Dermis blood vessel endothelial cell (primary cell): ENCODE measurements around the gene SPI1. TPM values are rescaled to one million over a fixed set of nuclear protein-coding genes. Genes with fewer than 3 reads are reported as not detected.
"Not testable (repeated sequence)": the region's sequence is repeated elsewhere in the genome, so short reads cannot be mapped to it uniquely, and the experiment has no call there.

Experiments used
- DNase-seq: peaks from one replicate; pipeline ENCODE4 v3.0.0; 2010
- total RNA-seq: library from RNA; depleted of rRNA; stranded (reverse); fragments of >200 nt; gene quantifications from 2 replicates; pipeline ENCODE4 v1.2.3, GENCODE V29; 2014

SPI1 gene
- total RNA-seq, 1 donor from 2014 or later = not detected

DNA sequence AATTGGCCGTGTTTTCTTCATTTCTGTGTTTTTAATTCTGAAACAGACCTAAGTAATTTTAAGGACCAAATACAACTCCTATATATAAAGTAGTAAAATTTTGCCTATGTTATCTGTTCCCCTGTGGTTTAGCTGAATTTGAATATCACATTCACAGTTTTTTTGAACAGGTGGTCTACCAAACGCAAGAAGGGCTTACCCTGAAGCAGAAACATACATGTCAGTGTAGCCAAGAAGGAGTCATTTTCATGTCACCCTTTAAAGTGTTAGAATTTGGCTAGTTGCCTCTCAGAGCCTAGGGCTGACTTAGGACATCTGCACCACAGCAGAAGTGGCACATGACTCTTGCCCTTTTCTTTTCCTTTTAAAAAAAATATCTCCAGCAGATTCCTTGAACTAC, 60.2 kb downstream of the SPI1 start:
- DNase-seq = no peak

DNA sequence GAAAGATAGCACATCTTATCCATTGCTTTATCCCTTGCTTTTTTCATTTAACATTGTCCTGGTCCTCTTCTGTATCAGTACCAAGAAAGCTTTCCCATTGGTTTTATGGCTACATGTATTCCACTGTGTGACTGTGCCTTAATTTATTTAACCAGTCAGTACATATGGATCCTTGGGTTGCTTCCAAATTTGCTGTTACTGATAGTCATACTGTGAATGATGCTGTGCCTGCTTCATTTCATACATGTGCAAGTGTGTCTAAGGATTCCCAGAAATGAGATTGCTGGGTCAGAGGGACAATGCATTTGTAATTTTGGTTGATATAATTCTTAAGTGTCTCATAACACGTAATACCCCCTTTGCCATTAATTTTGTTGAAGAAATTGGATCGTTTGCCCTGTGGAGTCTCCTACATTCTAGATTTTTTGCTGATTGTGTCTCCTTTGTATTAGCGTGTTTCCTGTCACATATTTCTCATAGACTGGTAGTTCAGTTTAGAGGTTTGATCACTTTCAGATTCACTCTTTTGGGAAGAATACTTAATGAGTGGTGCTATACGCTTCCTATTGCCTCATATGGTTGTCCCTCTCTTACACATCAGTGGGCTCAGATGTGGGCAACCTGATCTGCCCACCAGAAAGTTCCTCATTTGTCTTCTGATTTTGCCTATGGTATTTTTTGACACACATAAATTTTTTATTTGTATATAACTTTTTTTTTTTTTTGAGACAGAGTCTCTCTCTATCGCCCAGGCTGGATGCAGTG, 61.1 kb downstream of the SPI1 start:
- DNase-seq = no peak

DNA sequence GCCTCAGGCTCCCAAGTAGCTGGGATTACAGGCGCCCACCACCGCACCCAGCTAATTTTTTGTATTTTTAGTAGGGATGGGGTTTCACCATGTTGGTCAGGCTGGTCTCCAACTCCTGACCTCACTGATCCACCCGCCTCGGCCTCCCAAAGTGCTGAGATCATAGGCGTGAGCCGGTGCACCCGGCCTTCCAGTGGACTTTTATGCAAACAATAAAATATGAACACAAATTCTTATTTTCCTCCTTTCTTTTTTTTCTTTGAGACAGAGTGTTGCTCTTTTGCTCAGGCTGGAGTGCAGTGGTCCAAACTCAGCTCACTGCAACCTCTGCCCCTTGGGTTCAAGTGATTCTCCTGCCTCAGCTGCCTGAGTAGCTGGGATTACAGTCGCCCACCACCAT, 61.8 kb downstream of the SPI1 start:
- not testable (repeated sequence) for DNase-seq

DNA sequence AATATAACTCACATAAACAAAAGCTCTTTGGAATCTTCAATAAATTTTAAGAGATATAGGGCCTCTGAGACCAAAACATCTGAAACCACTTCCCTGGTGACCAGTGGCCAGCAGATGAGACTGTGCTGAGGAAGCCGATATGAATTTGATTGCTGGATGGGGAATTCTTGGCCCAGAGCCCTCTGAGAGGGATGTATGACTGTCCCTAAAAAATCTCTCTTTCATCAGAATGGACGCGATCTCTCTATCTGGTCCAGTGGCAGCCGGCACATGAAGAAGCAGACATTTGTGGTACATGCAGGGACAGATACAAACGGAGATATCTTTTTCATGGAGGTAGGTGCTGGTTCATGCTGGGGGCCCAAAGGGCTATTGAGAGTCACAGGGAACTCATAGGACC, 63.4 kb downstream of the SPI1 start:
- no peak for DNase-seq

DNA sequence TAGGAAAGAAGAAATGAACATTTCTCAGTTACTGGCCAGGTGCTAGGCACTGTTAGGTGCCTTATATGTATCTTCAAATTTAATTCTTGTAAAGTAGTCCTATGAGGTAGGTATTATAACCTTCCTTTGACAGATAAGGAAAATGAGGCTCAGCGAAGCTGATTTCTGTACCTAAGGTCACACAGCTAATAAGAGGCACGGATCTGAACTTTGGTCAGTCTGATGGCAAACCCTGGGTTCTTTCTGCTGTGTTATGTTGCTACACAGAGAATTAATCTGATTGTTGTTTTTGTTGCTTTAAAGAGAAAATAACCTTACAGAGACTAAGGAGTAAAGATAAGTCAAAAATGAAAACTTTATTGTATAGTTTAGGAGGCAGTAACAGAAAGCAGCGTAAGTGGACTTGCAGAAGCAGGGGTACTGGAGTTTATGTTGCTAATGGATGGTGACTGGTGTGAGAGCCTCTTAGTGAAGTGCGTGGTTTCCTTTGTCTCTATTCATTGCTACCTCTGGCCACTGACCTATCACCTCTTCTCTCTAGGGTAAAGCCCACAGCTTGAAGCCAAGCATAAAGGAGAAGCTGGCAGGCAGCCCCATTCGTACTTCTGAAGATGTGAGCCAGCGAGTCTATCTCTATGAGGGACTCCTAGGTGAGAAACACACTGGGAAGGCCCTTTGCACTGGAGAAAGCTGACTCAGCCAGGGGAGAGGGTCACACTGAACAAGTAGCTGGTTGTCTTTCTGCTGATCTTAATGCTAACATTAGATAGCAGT, 70.1 kb downstream of the SPI1 start:
- DNase-seq = no peak

DNA sequence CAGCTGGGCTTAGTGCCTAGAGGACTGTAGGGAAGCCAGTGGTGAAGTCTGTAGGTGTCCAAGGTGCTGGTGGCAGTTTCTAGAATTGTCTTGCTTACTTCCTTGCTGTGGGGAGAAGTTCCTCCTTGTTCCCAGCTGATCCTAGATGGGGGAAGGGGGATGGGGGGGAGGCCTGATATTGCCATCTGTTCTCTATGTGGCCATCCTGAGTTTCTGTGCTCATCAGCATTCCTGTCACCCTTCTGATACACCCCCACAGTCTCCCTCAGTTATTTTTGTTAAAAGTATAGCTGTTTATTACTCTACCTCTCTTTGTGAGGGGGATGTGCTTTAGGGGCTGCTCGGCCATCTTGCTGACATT, 71.9 kb downstream of the SPI1 start:
- DNase-seq = no peak

DNA sequence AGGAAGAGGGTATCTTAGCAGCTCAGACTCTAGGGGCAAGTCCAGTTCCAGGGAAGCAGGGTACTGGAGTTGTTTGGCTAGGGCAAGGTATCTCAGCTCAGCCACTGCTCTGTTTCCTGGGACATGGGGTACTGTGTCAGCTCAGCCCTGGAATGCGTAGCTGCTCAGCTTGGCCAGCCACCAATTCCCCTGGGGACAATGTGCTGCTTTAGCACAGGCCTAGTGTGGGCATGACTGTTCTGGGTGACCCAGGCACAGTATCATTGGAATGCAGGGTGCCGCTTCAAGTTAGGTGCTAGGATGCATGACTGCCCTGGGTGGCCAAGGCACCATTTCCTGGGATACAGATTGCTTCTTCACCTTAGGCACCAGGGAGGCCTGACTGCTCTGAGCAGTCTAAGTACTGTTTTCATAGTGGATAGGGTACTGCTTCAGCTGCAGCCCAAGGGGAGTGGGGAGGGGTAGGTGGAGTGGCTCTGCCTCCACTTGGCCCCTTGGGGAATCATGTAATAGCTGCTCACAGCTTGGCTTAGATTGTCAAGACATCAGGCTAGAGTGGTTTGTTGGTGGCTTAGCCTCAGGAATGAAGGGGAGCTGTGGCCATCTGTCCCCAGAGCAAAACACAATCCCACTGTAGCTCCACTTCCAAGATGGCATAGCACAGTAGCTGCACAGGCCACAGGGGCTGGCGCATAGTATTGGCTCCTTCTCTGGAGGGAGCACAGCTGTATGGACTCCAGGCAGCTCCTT, 72.4 kb downstream of the SPI1 start:
- DNase-seq = no peak

Other genes with a start within 250 kb of the SPI1 start
- 132 and 177 TPM in 2 replicates for gene ARFGAP2, start 201.7 kb downstream of the SPI1 start, total RNA-seq
- gene PACSIN3, start 192.1 kb downstream of the SPI1 start, total RNA-seq = 16.7 and 23.2 TPM in 2 replicates
- 59.2 and 71.9 TPM in 2 replicates for gene DDB2, start 163.6 kb downstream of the SPI1 start, total RNA-seq
- 52.6 and 64.2 TPM in 2 replicates for gene ACP2, start 129.7 kb downstream of the SPI1 start, total RNA-seq
- gene NR1H3, start 120.6 kb downstream of the SPI1 start, total RNA-seq = 34.7 and 36.6 TPM in 2 replicates
- 29.8 and 33.6 TPM in 2 replicates for gene MADD, start 108.4 kb downstream of the SPI1 start, total RNA-seq
- not detected in 2 replicates for gene MYBPC3, start 25.8 kb downstream of the SPI1 start, total RNA-seq
- 72.8 and 78.0 TPM in 2 replicates for gene SLC39A13, start 30.0 kb upstream of the SPI1 start, total RNA-seq
- gene PSMC3, start 47.9 kb upstream of the SPI1 start, total RNA-seq = 147 and 248 TPM in 2 replicates
- 0.17 and 0.19 TPM in 2 replicates for gene RAPSN, start 70.6 kb upstream of the SPI1 start, total RNA-seq
- gene CELF1, start 174.6 kb upstream of the SPI1 start, total RNA-seq = 97.0 and 115 TPM in 2 replicates
- 83.2 and 110 TPM in 2 replicates for gene PTPMT1, start 187.1 kb upstream of the SPI1 start, total RNA-seq
- 39.3 and 51.7 TPM in 2 replicates for gene KBTBD4, start 200.4 kb upstream of the SPI1 start, total RNA-seq
- gene NDUFS3, start 200.5 kb upstream of the SPI1 start, total RNA-seq = 57.3 and 101 TPM in 2 replicates
- gene FAM180B, start 208.1 kb upstream of the SPI1 start, total RNA-seq = not detected in 2 replicates
- gene C1QTNF4, start 215.9 kb upstream of the SPI1 start, total RNA-seq = 0.34 and 0.37 TPM in 2 replicates